WERI-Rb-1 (cell line): ENCODE data around the gene GARIN1A.
A peak's percentile ranks its signal among the peaks of the same experiment; 100 is the strongest.
"Not testable (repeated sequence)": the region's sequence is repeated elsewhere in the genome, so short reads cannot be mapped to it uniquely, and the experiment has no call there.

Source experiments
- DNase-seq: peaks from one replicate; pipeline ENCODE4 v3.0.0-alpha.2; 2020
- H3K27ac ChIP-seq: fragments of 250-450 bp; sonication (Bioruptor Pico); 2 replicates; pipeline ENCODE4 v1.5.1; 2020; ENCODE audit warnings: mild to moderate bottlenecking, moderate library complexity
- H3K27me3 ChIP-seq: fragments of 250-450 bp; sonication (Bioruptor Pico); 2 replicates; pipeline ENCODE4 v1.5.1; 2021; ENCODE audit warnings: mild to moderate bottlenecking, low read depth, moderate library complexity; ENCODE audit not compliant: insufficient read depth, severe bottlenecking
- H3K36me3 ChIP-seq: fragments of 250-450 bp; sonication (Bioruptor Pico); 2 replicates; pipeline ENCODE4 v1.5.1; 2020; ENCODE audit warnings: mild to moderate bottlenecking, moderate library complexity
- H3K4me3 ChIP-seq: 2 replicates; pipeline ENCODE4 v1.5.1; 2011; ENCODE audit warnings: low read depth, mild to moderate bottlenecking, control low read depth, low read length
- H3K9me3 ChIP-seq: fragments of 250-450 bp; sonication (Bioruptor Pico); 2 replicates; pipeline ENCODE4 v1.5.1; 2021; ENCODE audit warnings: mild to moderate bottlenecking, moderate library complexity; ENCODE audit not compliant: severe bottlenecking
- CTCF ChIP-seq: IDR thresholded peaks from 2 replicates; pipeline ENCODE4 v1.5.1; 2011; ENCODE audit warnings: low read depth, mild to moderate bottlenecking, control low read depth, inconsistent platforms, low read length

GARIN1A gene

GRCh38 chr7:128660596-128660995 lies 11.5 kb upstream of the GARIN1A start:
- no peak overlapping the region for H3K4me3 ChIP-seq
- no peak for TF ChIP-seq CTCF

DNA sequence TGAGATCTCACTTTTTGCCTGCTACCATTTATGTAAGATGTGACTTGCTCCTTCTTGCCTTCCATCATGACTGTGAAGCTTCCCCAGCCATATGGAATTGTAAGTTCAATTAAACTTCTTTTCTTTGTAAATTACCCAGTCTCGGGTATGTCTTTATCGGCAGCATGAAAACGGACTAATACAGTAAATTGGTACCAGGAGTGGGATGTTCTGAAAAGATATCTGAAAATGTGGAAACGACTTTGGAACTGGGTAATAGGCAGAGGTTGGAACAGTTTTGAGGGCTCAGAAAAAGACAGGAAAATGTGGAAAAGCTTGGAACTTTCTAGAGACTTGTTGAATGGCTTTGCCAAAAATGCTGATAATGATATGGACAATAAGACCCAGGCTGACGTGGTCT lies 10.6 kb upstream of the GARIN1A start:
- DNase-seq = no peak
- no peak for TF ChIP-seq CTCF
- Histone ChIP-seq H3K4me3 (no peak overlapping the region), H3K36me3 (peaks cover 2% of the 10 kb centered on the region), H3K9me3 (peaks cover 11% of the 10 kb centered on the region), H3K27ac (no peak overlapping the region), H3K27me3 (no peaks in the 10 kb centered on the region)

More at GRCh38 chr7:128660596-128660995, 11.5 kb upstream of the GARIN1A start:
- no peak overlapping the region for H3K27ac ChIP-seq
- peaks cover 11% of the 10 kb centered on the region for H3K9me3 ChIP-seq
- no peaks in the 10 kb centered on the region for H3K27me3 ChIP-seq
- no peak for DNase-seq
- H3K36me3 ChIP-seq = peaks cover 2% of the 10 kb centered on the region

GRCh38 chr7:128662091-128662490 lies 10.0 kb upstream of the GARIN1A start:
- DNase-seq = no peak
- Histone ChIP-seq H3K27ac (no peak overlapping the region), H3K27me3 (no peaks in the 10 kb centered on the region), H3K36me3 (peaks cover 2% of the 10 kb centered on the region), H3K4me3 (no peak overlapping the region), H3K9me3 (peaks cover 11% of the 10 kb centered on the region)
- no peak for TF ChIP-seq CTCF

DNA sequence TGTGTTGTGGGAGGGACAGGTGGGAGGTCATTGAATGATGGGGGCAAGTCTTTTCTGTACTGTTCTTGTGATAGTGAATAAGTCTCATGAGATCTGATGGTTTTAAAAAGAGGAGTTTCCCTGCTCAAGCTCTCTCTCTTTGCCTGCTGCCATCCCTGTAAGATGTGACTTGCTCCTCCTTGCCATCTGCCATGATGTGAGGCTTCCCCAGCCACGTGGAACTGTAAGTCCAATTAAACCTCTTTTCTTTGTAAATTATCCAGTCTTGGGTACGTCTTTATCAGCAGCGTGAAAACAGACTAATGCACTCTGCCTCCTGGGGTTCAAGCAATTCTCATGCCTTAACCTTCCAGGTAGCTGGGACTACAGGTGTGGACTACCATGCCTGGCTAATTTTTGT lies 8.9 kb upstream of the GARIN1A start:
- H3K4me3 ChIP-seq, H3K36me3 ChIP-seq, H3K27me3 ChIP-seq, H3K27ac ChIP-seq: not testable (repeated sequence)
- DNase-seq = peak; percentile 26
- H3K9me3 ChIP-seq = peaks cover 11% of the 10 kb centered on the region

DNA sequence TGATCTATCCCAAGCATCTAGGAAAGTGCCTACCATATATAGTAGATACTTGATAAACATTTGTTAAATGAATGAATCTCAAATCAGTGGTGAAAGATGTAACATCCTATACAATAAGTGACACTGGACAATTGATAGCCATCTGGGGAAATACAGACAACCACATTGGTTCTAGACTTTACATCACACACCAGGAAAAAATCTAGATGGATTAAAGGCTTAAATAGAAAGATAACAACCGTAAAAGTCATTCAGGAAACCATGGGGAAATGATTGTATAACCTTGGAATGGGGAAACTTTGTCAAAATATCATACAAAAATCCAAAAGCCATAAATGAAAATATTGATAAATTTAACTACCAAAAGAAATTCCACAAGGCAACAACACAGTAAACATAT lies 7.0 kb upstream of the GARIN1A start:
- H3K27me3 ChIP-seq = no peaks in the 10 kb centered on the region
- peaks cover 2% of the 10 kb centered on the region for H3K36me3 ChIP-seq
- H3K4me3 ChIP-seq = no peak overlapping the region
- H3K27ac ChIP-seq = no peak overlapping the region
- no peak for DNase-seq
- H3K9me3 ChIP-seq = peaks cover 11% of the 10 kb centered on the region
- no peak for TF ChIP-seq CTCF

DNA sequence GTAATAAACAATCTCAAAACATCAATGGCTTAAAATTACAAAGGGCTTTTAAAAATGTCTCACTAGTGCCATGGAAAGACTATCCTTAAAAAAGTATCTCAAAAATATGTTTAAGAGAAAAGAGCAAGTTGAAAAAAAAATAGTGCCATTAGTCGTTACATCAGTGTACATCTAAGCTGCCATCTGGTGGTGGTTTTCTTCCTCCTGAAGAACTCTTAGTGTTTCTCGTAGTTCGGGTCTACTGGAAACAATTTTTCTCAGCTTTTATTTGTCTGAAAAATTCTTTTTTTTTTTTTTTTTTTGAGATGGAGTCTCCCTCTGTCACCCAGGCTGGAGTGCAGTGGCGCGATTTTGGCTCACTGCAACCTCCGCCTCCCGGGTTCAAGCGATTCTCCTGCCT lies 5.9 kb upstream of the GARIN1A start:
- peaks cover 2% of the 10 kb centered on the region; the same call in 1 of the 2 replicates for H3K36me3 ChIP-seq
- H3K4me3 ChIP-seq = no peak overlapping the region
- 0 out of 2 replicates have a peak, but pooled peaks have one; percentile 16 for TF ChIP-seq CTCF
- H3K9me3 ChIP-seq = peaks cover 9% of the 10 kb centered on the region
- no peak for DNase-seq
- no peak overlapping the region for H3K27ac ChIP-seq
- H3K27me3 ChIP-seq = no peaks in the 10 kb centered on the region
